Neuronal stem cell (in vitro differentiated cells): Measurements from ENCODE around the gene KRTAP4-4. TPM values are rescaled to one million over a fixed set of nuclear protein-coding genes. Genes with fewer than 3 reads are reported as not detected.

Experiments
- DNase-seq: peaks from one replicate; pipeline ENCODE4 v3.0.0-alpha.2; 2013; ENCODE audit warnings: low spot score
- H2AFZ ChIP-seq: one replicate; pipeline ENCODE4 v1.6.1; 2013; ENCODE audit warnings: mild to moderate bottlenecking, low read length, inconsistent platforms
- H2AK5ac ChIP-seq: 2 replicates; pipeline ENCODE4 v1.6.1; 2013; ENCODE audit warnings: low read depth, mild to moderate bottlenecking, inconsistent platforms, low read length, moderate library complexity, mixed read lengths
- H2BK120ac ChIP-seq: 2 replicates; pipeline ENCODE4 v1.6.1; 2013; ENCODE audit warnings: low read depth, mild to moderate bottlenecking, inconsistent platforms, low read length, moderate library complexity, mixed read lengths
- H2BK12ac ChIP-seq: one replicate; pipeline ENCODE4 v1.6.1; 2013; ENCODE audit warnings: low read length, inconsistent platforms
- H2BK15ac ChIP-seq: 2 replicates; pipeline ENCODE4 v1.6.1; 2013; ENCODE audit warnings: mild to moderate bottlenecking, low read length, inconsistent platforms, mixed read lengths
- H2BK5ac ChIP-seq: one replicate; pipeline ENCODE4 v1.6.1; 2013; ENCODE audit warnings: inconsistent platforms, mild to moderate bottlenecking, low read length, moderate library complexity
- H3K14ac ChIP-seq: one replicate; pipeline ENCODE4 v1.6.1; 2013; ENCODE audit warnings: low read length, inconsistent platforms
- H3K18ac ChIP-seq: 2 replicates; pipeline ENCODE4 v1.6.1; 2013; ENCODE audit warnings: low read length, inconsistent platforms
- H3K23ac ChIP-seq: 2 replicates; pipeline ENCODE4 v1.6.1; 2013; ENCODE audit warnings: low read depth, mild to moderate bottlenecking, mixed read lengths, low read length, inconsistent platforms; ENCODE audit not compliant: poor library complexity
- H3K27ac ChIP-seq: replicated peaks from 3 replicates; pipeline ENCODE4 v1.5.1; 2013; ENCODE audit warnings: low read length, inconsistent platforms
- H3K27me3 ChIP-seq, 3 experiments: 2 replicates each; pipeline ENCODE4 v1.6.1; 2013; ENCODE audit warnings: low read length in 3 of 3, mild to moderate bottlenecking in 2 of 3, inconsistent platforms in 1 of 3, low read depth in 1 of 3, mixed read lengths in 1 of 3, moderate library complexity in 1 of 3; ENCODE audit not compliant: control insufficient read depth in 3 of 3, insufficient read depth in 3 of 3
- H3K36me3 ChIP-seq, 2 donors: replicated peaks in 1 of 2; 2 replicates each; pipeline ENCODE4 v1.6.1; 2013; ENCODE audit warnings: low read length in 2 of 2; ENCODE audit not compliant: control insufficient read depth in 2 of 2, insufficient read depth in 2 of 2
- H3K4ac ChIP-seq: 2 replicates; pipeline ENCODE4 v1.6.1; 2013; ENCODE audit warnings: inconsistent platforms, mild to moderate bottlenecking, low read length, moderate library complexity
- H3K4me1 ChIP-seq, 2 donors: 1 replicate in 1 of 2; 2 replicates in 1 of 2; pipeline ENCODE4 v1.6.1; 2013; ENCODE audit warnings: low read length in 2 of 2, low read depth in 1 of 2; ENCODE audit not compliant: control insufficient read depth in 2 of 2, insufficient read depth in 1 of 2
- H3K4me2 ChIP-seq: one replicate; pipeline ENCODE4 v1.6.1; 2013; ENCODE audit warnings: mild to moderate bottlenecking, low read length, inconsistent platforms; ENCODE audit not compliant: insufficient read depth, poor library complexity, severe bottlenecking
- H3K4me3 ChIP-seq, 2 donors: 2 replicates each; pipeline ENCODE4 v1.5.1; 2013; ENCODE audit warnings: low read length in 2 of 2, mild to moderate bottlenecking in 2 of 2, inconsistent platforms in 1 of 2, moderate library complexity in 1 of 2
- H3K79me1 ChIP-seq: one replicate; pipeline ENCODE4 v1.6.1; 2013; ENCODE audit warnings: low read depth, mild to moderate bottlenecking, inconsistent platforms, low read length, moderate library complexity
- H3K9ac ChIP-seq: one replicate; pipeline ENCODE4 v1.6.1; 2013; ENCODE audit warnings: mild to moderate bottlenecking, low read depth, low read length, inconsistent platforms; ENCODE audit not compliant: poor library complexity
- H3K9me3 ChIP-seq, 2 donors: replicated peaks in 1 of 2; 2 replicates each; pipeline versions ENCODE3 to v1.6.1; 2013; ENCODE audit warnings: low read length in 2 of 2, mild to moderate bottlenecking in 2 of 2, inconsistent platforms in 1 of 2, low read depth in 1 of 2, mixed read lengths in 1 of 2, moderate library complexity in 1 of 2; ENCODE audit not compliant: control insufficient read depth in 2 of 2, insufficient read depth in 1 of 2
- H4K8ac ChIP-seq: one replicate; pipeline ENCODE4 v1.6.1; 2013; ENCODE audit warnings: low read depth, mild to moderate bottlenecking, inconsistent platforms, low read length, moderate library complexity
- H4K91ac ChIP-seq: one replicate; pipeline ENCODE4 v1.6.1; 2013; ENCODE audit warnings: low read length, low read depth, mild to moderate bottlenecking, inconsistent platforms; ENCODE audit not compliant: poor library complexity
- WGBS, 2 donors: extraction: QIAGEN DNeasy Blood & Tissue Kit; methylation state at CpG; one replicate each; pipeline ENCODE4 v1.1.7; 2013; ENCODE audit warnings: missing lambda C conversion rate in 2 of 2, mixed read lengths in 1 of 2; ENCODE audit not compliant: insufficient read length in 2 of 2, insufficient replicate concordance in 1 of 2; ENCODE audit errors: extremely low coverage in 2 of 2; 5-methylcytosine and 5-hydroxymethylcytosine counted together
- small RNA-seq: library from polyadenylated mRNA; stranded (forward); fragments of <200 nt; extraction: miRNeasy Mini kit (QIAGEN cat#:217004); gene quantifications from one replicate; pipeline ENCODE3, GENCODE V24; 2013; ENCODE audit not compliant: insufficient read depth

The KRTAP4-4 gene

DNA sequence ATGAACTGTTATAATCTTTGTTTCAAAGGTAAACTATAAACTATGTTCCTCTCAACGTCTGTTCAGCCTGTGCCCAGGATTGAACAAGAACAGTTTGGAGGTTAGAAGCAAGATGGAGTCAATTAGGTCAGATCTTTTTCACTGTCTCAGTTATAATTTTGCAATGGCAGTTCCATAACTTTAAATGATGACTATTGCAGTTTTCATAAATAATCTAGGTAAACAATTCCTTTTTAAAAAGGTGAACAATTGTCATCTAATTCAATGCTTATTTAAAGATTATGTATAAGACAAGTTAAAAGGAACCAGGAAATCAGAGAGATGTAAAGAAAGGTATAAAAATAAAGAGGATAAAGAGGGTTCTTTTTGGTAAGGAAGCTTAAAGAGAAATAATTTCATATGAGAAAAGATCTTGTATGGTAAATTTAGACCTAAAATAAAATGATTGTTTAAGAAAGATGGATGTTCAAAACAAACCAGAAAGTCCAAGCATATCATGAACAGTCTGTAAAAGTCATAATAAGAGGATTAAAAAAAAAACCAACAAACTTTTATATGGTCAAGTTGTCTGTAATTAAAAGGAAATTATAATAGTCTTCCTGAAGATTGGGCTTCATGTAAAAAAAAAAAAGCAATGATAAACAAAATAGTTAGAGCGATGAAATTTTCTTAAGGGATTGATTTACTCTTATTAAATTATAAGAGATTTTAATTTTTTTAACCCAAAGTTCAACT lies 49.2 kb downstream of the KRTAP4-4 start:
- Histone ChIP-seq H3K23ac (no peak overlapping the region), H3K9ac (no peak overlapping the region), H2AK5ac (no peak overlapping the region), H2BK15ac (no peak overlapping the region), H3K79me1 (no peaks in the 10 kb centered on the region), H3K27ac (no peak overlapping the region), H3K4me2 (no peak overlapping the region), H3K27me3 (peaks cover 0 to 3% (median 0%) of the 10 kb centered on the region in 3 experiments), H2BK12ac (no peak overlapping the region), H4K8ac (no peak overlapping the region), H3K36me3 (no peaks in the 10 kb centered on the region), H3K9me3 (peaks cover 0 to 4% of the 10 kb centered on the region in 2 donors), H3K4ac (no peak overlapping the region), H3K14ac (no peak overlapping the region), H4K91ac (no peak overlapping the region), H3K4me3 (no peak overlapping the region), H2BK120ac (no peak overlapping the region), H2AFZ (no peak overlapping the region), H2BK5ac (no peak overlapping the region), H3K18ac (no peak overlapping the region), H3K4me1 (no peaks in the 10 kb centered on the region)
- no peak for DNase-seq
- WGBS, 2 donors: no CpG with 5 or more reads among the region's 2 CpGs

Small RNAs within 50 kb of the gene (small RNA-seq; reads per million reads assigned to genes)
- not detected for gene KRTAP4-17P
